ENCODE data around the gene WDR89.
"Not testable (repeated sequence)": the region's sequence is repeated elsewhere in the genome, so short reads cannot be mapped to it uniquely, and the experiment has no call there.

WDR89 gene

DNA sequence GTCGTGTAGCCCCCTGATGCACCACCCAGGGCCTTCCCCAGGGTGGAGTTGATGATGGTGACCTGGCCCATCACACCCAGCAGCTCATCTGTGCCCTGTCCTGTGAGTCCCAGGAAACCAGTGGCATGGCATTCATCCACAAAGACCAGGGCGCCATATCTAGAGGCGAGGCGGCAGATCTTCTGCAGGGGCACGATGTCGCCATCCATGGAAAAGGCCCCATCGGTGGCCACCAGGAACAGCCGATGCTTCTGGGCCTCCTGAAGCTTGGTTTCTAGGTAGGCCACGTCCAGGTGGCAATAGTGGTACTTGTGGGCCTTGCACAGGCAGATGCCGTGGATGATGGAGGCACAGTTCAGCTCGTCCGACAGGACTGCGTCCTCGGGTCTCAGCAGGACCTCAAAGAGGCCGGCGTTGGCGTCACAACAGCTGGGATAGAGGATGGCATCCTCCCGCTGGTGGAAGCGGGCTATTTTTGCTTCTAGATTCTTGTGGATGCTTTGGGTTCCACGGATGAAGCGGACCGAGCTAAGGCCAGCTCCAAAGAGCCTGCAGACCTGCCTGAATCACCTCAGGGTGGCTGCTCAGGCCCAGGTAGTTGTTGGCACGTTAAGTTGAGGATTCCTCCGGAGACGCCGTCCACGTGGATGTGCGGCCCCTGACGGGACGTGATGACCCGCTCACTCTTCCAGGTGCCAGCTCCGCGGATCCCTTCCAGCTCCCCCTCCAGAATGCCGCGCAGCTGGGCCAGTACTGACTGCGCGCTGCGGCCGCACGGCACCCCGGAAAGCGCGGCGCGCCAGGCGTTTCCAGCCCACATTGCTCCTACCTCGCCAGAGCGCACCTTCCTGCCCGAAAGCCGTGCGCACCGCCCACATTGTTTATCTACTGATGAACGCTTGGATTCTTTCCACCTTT lies 47.0 kb downstream of the WDR89 start:
- DNase-seq: no peak

- not testable (repeated sequence) for DNase-seq
Observed at GRCh38 chr14:63583046-63583445, 58.6 kb downstream of the WDR89 start.

DNA sequence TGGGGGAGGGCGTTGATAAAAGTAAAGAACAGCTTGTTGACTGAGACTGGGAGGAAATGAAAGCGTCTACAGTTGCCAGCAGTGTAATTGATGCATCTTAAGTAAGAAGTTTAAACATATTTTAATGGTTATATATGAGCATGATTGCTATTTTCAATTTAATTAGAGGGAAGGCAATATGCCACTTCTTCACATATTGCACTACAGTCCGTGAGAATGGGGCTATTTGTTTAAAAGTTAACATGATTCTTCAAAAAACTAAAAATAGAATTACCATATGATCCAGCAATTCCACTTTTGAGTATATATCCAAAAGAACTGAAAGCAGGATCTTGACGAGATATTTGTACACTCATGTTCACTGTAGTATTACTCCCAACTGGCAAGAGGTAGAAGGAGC lies 60.2 kb downstream of the WDR89 start:
- no peak for DNase-seq

DNA sequence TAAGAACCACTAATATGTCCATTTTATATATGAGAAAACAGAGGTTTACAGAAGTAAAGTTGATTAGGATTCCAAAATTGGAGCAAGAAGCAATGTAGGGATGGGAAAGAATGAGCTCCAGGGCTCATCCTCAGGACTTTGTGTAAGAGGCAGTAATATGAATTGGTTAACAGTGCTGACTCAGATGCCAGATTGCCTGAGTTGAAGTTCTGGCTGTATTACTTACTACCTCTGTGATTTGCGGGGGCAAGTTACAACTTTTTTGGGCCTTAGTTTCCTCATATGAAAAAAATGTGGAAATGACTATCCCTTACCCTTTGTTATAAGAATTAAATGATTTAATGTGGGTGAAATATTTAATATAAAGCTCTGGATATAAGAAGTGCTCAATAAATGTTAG lies 63.4 kb downstream of the WDR89 start:
- DNase-seq: no peak

DNA sequence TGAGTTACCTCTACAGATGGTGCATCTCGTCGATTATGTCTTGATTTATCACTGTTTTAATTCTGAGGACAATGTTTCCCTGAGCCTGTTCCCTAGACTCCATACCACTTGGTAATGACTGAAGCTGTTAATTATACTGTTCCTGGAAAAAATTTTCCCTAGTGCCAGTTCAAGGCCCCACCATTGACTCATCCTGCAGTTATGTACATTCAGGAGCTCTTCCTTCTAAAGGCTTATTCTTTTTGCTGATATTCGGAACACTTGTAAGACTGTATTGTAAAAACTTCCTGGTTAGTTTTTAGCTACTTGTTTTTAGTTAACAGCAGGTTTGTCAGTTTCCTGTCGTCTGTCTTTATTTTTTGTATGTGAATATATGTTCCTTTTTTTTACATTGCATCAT lies 68.1 kb downstream of the WDR89 start:
- no peak for DNase-seq

- DNase-seq: no peak
Observed at GRCh38 chr14:63565448-63565847, 76.2 kb downstream of the WDR89 start.

- no peak for DNase-seq
Observed at GRCh38 chr14:63564318-63564717, 77.4 kb downstream of the WDR89 start.

DNA sequence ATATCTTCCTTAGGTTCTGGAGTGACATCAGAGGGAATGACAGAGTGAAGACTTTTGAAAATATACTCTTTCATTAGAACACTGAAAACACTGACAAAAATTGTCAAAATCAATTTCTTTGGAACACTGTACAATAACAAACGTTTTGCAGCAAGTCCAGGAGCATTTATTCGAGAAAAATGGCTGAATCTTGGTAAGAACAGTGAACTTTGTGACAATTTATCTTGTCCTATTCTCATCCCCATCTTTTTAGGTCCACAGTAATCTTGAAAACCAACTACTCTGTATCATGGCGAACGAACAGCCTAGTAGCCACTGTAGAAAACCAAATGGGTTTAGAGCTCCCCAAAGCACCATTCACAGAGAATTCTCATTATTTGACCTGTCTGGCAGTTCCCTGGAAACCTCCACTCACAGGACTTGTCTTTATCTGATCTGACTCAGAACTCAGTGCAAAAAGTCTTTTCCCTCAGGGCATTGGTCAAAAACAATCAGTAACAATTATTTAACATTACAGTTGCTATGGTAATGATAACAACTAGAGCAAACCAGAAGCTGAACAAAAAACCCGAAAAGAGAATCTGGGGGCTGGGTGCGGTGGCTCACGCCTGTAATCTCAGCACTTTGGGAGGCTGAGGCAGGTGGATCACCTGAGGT lies 78.2 kb downstream of the WDR89 start:
- no peak for DNase-seq

DNA sequence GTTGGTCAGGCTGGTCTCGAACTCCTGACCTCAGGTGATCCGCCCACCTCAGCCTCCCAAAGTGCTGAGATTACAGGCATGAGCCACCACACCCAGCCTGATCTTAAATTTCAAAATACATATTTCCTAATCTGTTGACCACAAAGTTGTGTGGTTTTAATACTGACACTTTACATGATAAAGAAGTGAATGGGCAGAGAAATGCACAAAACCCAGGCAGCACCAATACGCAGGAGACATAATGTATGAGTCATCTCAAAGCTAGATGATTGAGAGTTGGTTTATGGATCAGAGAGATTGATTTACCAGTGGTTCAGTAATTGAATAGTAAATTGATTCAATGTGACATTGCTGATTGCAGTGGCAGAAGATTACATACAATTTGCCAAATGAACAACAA lies 79.3 kb downstream of the WDR89 start:
- DNase-seq: no peak

- DNase-seq: no peak
Observed at GRCh38 chr14:63555572-63555971, 86.1 kb downstream of the WDR89 start.

GRCh38 chr14:63551332-63551731 lies 90.3 kb downstream of the WDR89 start:
- DNase-seq: no peak

GRCh38 chr14:63547798-63548335 lies 93.8 kb downstream of the WDR89 start:
- no peak for DNase-seq

Data from GDM1 (cell line).